ENCODE measurements around the gene EXOSC10. TPM values are rescaled to one million over a fixed set of nuclear protein-coding genes. Genes with fewer than 3 reads are reported as not detected.

Gene EXOSC10
- total RNA-seq, 1 experiment from 2014 or later: 73.0 TPM

DNA sequence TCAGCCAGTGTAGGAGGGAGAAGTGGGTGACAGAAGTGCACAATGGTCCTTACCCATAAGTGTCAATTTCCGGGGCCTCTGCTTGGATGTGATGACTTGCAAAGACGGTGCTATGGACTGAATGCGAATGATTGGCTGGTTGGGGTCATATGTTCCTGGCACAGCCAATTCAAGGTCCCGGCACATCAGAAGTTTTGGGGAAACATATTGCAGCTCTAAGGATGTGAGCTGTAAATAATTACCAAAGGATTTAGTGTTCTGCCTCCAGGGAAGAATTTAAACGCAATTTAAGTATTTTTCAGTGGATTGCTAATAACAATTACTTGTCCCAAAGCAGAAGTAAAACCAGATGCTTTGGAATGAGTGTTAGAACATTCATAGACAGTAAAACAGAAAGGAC lies 26.9 kb upstream of the EXOSC10 start (continued):
- TF ChIP-seq IRF2 (CRISPR knock-in tag; IDR thresholded peaks at IDR 0.05; ENCODE audit: borderline replicate concordance, low read depth) (no peak), ATF2 (CRISPR knock-in tag; IDR thresholded peaks at IDR 0.05; ENCODE audit: borderline replicate concordance, low read depth) (no peak), GABPB1 (CRISPR knock-in tag; IDR thresholded peaks at IDR 0.05) (no peak)
- TF ChIP-seq, protein P1, sequence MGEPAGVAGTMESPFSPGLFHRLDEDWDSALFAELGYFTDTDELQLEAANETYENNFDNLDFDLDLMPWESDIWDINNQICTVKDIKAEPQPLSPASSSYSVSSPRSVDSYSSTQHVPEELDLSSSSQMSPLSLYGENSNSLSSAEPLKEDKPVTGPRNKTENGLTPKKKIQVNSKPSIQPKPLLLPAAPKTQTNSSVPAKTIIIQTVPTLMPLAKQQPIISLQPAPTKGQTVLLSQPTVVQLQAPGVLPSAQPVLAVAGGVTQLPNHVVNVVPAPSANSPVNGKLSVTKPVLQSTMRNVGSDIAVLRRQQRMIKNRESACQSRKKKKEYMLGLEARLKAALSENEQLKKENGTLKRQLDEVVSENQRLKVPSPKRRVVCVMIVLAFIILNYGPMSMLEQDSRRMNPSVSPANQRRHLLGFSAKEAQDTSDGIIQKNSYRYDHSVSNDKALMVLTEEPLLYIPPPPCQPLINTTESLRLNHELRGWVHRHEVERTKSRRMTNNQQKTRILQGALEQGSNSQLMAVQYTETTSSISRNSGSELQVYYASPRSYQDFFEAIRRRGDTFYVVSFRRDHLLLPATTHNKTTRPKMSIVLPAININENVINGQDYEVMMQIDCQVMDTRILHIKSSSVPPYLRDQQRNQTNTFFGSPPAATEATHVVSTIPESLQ (CRISPR knock-in tag; IDR thresholded peaks at IDR 0.05): no peak
- TF ChIP-seq, protein P2, sequence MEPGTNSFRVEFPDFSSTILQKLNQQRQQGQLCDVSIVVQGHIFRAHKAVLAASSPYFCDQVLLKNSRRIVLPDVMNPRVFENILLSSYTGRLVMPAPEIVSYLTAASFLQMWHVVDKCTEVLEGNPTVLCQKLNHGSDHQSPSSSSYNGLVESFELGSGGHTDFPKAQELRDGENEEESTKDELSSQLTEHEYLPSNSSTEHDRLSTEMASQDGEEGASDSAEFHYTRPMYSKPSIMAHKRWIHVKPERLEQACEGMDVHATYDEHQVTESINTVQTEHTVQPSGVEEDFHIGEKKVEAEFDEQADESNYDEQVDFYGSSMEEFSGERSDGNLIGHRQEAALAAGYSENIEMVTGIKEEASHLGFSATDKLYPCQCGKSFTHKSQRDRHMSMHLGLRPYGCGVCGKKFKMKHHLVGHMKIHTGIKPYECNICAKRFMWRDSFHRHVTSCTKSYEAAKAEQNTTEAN (CRISPR knock-in tag; IDR thresholded peaks at IDR 0.05): no peak

GRCh38 chr1:11125931-11126330 lies 26.3 kb upstream of the EXOSC10 start:
- Mint-ChIP-seq H3K9me3 (no peaks in the 10 kb centered on the region), H3K27me3 (ENCODE audit: low read depth) (no peaks in the 10 kb centered on the region), H3K36me3 (peaks cover 72% of the 10 kb centered on the region), H3K4me3 (no peak overlapping the region), H3K4me1 (no peaks in the 10 kb centered on the region), H3K27ac (no peak overlapping the region)
- DNase-seq (ENCODE audit: low spot score): no peak
- CTCF ChIA-PET: interaction anchor here (0.6 kb wide), 1 partner anchor 169 kb away, joined by 3 read pairs; no protein-coding TSS in a partner anchor
- POLR2A ChIA-PET: no interaction called here
- no peak for ATAC-seq
- no peak for TF ChIP-seq CREB1 (CRISPR knock-in tag; IDR thresholded peaks at IDR 0.05)
- no peak for TF ChIP-seq FOXJ3 (CRISPR knock-in tag; IDR thresholded peaks at IDR 0.05; ENCODE audit: borderline replicate concordance)
- no peak for TF ChIP-seq TCF7 (CRISPR knock-in tag; IDR thresholded peaks at IDR 0.05; ENCODE audit: low read depth)
- TF ChIP-seq ELF4 (CRISPR knock-in tag; IDR thresholded peaks at IDR 0.05; ENCODE audit: low read depth): no peak
- TF ChIP-seq ZNF219 (CRISPR knock-in tag; IDR thresholded peaks at IDR 0.05; ENCODE audit: borderline replicate concordance): no peak
- TF ChIP-seq ZNF671 (CRISPR knock-in tag; IDR thresholded peaks at IDR 0.05): no peak
- TF ChIP-seq ZNF425 (CRISPR knock-in tag; conservative IDR thresholded peaks at IDR 0.05): no peak
- no peak for TF ChIP-seq EMX1 (CRISPR knock-in tag; IDR thresholded peaks at IDR 0.05)
- TF ChIP-seq FOXP1 (CRISPR knock-in tag; IDR thresholded peaks at IDR 0.05; ENCODE audit: borderline replicate concordance): no peak
- TF ChIP-seq, protein P3, sequence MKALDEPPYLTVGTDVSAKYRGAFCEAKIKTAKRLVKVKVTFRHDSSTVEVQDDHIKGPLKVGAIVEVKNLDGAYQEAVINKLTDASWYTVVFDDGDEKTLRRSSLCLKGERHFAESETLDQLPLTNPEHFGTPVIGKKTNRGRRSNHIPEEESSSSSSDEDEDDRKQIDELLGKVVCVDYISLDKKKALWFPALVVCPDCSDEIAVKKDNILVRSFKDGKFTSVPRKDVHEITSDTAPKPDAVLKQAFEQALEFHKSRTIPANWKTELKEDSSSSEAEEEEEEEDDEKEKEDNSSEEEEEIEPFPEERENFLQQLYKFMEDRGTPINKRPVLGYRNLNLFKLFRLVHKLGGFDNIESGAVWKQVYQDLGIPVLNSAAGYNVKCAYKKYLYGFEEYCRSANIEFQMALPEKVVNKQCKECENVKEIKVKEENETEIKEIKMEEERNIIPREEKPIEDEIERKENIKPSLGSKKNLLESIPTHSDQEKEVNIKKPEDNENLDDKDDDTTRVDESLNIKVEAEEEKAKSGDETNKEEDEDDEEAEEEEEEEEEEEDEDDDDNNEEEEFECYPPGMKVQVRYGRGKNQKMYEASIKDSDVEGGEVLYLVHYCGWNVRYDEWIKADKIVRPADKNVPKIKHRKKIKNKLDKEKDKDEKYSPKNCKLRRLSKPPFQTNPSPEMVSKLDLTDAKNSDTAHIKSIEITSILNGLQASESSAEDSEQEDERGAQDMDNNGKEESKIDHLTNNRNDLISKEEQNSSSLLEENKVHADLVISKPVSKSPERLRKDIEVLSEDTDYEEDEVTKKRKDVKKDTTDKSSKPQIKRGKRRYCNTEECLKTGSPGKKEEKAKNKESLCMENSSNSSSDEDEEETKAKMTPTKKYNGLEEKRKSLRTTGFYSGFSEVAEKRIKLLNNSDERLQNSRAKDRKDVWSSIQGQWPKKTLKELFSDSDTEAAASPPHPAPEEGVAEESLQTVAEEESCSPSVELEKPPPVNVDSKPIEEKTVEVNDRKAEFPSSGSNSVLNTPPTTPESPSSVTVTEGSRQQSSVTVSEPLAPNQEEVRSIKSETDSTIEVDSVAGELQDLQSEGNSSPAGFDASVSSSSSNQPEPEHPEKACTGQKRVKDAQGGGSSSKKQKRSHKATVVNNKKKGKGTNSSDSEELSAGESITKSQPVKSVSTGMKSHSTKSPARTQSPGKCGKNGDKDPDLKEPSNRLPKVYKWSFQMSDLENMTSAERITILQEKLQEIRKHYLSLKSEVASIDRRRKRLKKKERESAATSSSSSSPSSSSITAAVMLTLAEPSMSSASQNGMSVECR (CRISPR knock-in tag; IDR thresholded peaks at IDR 0.05; ENCODE audit: borderline replicate concordance): no peak
- no peak for TF ChIP-seq NFATC4 (CRISPR knock-in tag; IDR thresholded peaks at IDR 0.05)
- no peak for TF ChIP-seq ATF1 (CRISPR knock-in tag; IDR thresholded peaks at IDR 0.05)
- no peak for TF ChIP-seq ZNF416 (CRISPR knock-in tag; IDR thresholded peaks at IDR 0.05)
- TF ChIP-seq ZNF281 (CRISPR knock-in tag; IDR thresholded peaks at IDR 0.05): no peak
- no peak for TF ChIP-seq TP53 (CRISPR knock-in tag; IDR thresholded peaks at IDR 0.05)
- TF ChIP-seq, protein P4, sequence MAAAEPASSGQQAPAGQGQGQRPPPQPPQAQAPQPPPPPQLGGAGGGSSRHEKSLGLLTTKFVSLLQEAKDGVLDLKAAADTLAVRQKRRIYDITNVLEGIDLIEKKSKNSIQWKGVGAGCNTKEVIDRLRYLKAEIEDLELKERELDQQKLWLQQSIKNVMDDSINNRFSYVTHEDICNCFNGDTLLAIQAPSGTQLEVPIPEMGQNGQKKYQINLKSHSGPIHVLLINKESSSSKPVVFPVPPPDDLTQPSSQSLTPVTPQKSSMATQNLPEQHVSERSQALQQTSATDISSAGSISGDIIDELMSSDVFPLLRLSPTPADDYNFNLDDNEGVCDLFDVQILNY (CRISPR knock-in tag; IDR thresholded peaks at IDR 0.05): no peak
